Stimulated activated CD4-positive, alpha-beta T cell treated with anti-CD3 and anti-CD28 coated beads, TNF-alpha, amount 100 ng/mL, for 24 hours (primary cell): ENCODE data around the gene PIP5K1C.
"Not testable (repeated sequence)": the region's sequence is repeated elsewhere in the genome, so short reads cannot be mapped to it uniquely, and the experiment has no call there.

ENCODE experiments used
- DNase-seq, 3 experiments: peaks; one replicate each; pipeline ENCODE4 v3.0.0-alpha.2; 2020; ENCODE audit warnings: low read depth in 3 of 3

Gene PIP5K1C

DNA sequence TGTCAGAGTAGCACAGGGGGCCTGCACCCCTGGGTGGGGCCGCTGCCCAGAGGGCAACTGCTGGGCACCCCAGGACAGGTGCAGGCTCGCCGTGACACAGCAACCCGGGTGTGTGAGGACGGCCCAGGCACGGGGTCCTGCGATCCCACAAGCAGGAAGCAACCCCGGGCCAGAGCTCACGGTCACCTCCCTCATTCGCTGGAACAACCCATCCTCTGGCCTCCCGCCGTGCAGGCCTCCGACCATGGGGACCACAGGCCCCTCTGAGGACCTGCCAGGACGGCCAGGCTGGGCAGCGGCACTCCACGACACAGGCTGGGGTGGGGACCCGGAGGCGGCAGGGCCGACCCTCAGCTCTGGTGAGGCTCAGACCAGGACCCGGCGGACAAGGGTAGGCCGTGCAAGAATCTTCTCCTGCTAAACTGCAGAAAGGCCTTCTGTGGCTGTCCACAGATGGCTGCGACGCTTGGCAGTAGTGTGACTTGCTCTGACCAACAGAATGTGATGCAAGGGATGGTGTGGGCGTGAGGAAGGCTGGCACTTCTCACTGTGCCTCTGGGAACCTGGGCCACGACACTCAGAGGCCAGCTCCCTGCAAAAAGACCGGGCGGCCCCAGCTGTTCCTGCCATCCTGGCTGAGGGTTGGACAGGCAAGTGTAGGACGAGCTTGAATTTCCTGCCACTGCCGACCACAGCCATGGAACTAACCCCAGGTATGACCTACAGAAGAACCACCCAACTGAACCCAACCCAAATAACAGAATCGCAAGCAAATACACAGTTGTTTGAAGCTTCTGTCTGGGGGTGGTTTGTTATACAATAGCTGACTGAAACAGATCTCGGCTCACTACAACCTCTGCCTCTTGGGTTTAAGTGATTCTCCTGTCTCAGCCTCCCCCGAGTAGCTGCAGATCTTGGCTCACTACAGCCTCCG, 26.5 kb downstream of the PIP5K1C start:
- no peak for DNase-seq

DNA sequence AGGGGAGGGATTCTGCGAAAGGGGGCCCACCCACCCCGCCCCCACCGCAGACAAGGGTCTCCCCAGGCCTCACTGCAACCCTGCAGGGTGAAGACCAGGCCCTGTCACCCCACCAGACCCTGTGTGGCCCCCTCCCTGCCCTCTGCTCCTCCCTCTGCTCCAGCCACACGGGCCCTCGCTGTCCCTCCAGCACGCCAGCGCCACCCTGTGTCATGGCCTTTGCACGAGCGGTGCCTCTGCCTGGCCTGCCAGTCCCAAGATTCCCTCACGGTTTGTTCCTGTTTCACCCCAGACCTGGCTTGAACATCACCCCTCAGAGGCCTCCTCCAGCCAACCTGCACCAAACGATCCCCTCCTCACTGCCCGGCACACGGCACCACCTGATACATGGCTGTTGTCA, 27.3 kb downstream of the PIP5K1C start:
- no peak for DNase-seq

DNA sequence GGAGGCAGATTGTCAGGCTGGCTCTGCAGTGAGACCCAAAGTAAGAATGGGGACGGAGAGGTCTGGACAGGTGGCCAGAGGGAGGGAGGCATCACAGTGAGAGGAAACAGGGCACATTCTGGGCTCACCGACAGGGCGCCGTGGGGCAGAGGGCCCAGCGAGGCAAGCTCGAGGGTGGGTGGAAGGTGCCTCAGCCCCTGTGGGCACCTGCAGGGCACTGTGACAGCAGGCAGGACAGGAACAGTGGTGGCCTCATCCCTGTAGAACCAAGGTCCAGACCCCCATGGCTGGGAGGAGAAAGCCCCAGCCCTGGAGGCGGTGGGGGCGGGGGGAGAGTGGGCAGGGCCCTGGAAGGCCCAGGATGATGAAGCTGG, 27.7 kb downstream of the PIP5K1C start:
- no peak for DNase-seq

DNA sequence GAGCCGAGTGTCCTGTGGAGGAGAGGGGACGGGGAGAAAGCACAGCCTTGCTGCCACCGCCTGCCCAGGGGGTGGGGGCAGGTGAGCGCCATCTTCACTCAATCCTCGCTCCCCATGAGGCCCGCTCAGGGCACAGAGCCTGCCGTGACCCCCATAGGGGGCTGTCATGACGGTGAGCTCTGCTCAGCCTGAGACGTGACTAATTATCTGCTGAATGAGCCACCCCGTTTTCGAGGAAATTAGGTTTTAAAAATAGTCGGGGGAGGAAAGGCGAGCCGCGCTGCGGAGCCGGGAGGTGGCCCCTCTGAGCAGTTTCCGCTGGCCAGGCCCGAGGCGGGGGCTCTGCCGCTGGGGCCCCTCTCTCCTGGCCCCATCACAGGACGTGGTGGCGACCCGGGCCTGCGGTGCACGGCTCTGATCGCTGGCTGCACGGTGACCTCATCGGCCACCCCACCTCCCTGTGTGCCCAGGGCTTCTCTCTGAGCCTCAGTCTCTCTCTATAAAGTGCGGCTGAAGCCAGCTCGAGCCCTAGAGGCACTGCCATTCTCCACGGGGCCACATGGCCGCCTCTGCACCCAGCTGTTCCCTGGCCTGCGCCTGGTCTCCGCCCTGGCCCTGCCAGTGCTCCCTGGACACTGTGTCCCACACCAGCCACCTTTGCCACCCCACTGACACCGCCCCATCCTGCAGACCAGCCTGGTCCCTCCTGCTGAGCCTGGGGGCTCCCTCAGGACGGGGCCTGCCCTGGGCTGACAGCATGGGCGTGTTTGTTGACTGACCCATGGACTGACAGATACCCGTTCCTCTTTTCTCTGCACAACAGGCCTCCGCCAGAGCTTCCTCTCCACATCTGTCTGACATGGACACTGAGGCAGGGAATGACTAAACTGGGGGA, 28.3 kb downstream of the PIP5K1C start:
- peak in 1 of 3 experiments; percentile 32 for DNase-seq

DNA sequence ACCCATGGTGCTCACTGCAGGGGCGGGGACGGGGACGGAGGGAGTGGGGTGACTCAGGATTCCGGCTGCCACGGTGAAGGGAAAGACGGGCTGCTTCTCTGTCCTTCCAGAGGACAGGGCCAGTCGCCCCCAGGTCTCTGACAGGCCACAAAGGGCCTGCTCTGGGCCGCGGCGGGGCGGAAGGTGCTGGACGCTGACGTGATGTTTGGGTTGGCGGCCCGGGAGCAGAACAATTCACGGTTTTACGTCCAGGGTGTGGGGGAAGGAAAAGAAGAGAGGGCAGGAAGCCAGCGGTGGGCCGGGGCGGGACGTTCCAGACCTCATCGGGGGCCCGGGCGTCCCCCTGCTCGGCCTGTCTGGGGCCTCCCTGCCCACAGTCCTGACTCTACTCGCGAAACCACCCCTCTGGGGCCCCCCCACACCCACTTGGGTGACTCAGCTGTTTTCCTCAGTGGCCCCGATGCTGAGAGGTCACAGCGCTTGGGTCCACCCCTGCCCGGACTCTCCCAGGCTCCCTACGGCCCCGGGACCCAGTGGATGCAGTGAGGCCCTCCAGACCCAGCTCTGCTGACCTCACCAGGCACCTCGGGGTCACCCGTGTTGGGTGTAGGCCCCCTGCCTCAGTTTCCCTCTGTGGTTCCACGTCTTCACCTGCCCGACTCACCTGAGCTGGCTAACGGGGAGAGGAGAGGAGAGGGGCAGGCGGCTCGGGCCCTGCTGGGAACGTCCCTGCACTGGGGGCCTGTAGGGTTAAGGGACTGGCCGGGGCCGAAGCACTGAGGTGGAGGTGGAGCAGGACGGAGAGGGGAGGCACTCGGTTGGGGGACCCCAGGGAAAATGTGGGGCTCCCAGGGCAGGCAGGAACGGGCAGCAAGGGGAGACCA, 29.2 kb downstream of the PIP5K1C start:
- DNase-seq: peak in 1 of 3 experiments; percentile 46

DNA sequence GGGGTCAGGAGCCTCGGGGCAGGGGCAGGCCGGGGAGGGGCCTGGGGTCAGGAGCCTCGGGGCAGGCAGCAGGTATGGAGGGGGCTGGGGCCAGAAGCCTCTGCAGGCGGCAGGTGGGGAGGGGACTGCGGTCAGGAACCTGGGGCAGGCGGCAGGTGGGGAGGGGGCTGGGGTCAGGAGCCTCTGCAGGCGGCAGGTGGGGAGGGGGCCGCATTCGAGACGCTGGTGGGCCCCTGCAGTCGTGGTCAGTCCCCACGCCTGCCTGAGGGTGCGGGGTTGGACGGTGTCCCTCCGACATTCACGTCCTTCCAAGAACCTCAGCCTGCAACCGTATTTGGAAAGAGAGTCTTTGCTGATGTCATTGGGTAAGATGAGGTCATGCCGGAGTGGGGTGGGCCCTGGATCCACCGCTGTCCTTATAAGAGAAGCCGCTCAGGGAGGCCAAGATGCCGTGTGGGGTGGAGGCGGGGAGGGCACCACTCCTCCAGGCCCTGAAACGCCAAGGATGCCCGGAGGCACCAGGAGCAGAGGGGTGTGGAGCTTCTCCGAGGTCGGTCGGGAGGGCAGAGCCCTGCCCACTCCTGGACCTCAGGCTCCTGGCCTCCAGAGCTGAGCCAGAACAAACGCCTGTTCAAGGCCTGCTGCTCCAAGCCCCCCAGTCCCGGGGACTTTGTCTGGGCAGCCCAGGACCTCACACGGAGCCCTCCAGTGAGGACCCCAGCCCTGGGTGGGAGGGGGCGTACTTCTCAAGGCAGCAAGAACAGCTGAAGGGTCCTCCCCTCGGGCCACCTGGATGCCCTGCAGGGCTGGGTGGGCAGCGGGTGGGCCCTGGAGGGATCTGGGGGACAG, 30.1 kb downstream of the PIP5K1C start:
- DNase-seq: no peak

DNA sequence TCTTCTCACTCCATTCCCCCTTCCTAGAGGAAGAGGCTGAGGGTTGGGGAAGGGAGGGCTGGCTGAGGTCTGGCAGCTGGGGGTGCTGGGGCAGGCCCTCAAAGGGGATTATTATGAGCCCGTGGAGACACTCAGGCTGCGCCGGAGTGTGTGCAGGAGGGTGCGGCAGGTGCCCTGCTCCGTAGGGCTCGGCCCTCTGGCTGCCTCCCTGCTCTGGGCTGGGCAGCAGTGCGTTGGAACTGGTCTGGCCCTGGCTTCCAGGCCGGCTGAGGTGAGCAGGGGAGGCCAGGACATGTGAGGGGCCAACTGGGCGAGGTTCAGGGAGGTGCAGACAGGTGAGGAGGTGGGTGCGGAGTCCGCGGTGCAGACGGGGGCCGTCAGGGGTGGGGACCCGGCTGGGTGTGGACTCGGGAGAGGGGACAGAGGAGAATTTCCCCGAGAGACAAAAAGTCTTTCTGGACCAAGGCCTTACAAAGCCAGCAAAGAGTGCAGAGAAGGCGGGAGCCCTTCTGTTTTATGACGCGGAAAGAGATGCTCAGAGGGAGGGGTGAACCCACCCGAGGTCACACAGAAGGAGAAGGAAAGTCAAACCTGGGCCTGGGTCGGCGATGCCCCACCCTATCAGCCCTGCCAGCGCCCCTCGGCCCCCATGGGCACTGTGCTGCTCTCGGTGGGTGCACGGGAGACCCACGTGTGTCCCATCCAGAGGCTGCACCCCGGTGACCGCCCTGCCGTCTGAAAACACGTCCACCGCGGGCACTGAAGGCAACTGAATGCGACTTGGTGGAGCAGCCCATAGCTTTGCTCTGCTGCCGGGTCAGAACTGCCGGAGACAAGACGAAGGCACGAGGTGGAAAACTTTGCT, 31.0 kb downstream of the PIP5K1C start:
- DNase-seq: no peak

DNA sequence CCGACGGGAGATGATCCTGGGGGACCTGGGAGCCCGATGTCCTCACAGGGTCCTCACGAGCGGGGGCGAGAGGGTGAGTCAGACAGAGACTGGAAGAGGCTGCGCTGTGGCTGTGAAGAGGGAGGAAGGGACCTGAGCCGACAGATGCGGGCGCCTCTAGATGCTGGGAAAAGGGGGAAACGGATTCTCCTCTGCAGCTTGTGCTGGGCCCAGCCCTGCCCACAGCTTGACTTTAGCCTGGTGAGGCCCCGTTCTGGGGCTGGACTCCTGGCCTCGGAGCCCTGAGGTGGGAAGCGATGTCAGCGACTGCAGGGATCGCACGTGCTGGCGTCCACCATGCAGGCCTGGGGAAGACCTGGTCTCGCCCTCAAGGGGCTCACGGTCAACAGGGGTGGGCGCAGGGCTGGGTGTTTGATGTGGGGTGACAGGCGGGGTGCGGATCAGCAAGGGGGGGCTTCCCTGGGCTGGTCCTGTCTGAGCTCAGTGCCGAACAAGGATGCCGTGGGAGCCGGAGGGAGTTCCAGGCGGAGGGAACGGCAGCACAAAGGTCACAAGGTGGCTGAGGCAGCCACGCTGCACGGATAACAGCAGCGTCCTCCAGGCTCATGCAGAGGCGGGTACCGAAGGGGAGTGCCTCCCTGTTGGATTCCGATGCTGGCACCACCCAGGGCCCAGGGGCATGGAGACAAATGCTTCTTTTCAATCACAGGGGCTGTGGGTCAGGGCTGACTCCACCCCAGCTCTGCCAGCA, 31.8 kb downstream of the PIP5K1C start:
- no peak for DNase-seq

DNA sequence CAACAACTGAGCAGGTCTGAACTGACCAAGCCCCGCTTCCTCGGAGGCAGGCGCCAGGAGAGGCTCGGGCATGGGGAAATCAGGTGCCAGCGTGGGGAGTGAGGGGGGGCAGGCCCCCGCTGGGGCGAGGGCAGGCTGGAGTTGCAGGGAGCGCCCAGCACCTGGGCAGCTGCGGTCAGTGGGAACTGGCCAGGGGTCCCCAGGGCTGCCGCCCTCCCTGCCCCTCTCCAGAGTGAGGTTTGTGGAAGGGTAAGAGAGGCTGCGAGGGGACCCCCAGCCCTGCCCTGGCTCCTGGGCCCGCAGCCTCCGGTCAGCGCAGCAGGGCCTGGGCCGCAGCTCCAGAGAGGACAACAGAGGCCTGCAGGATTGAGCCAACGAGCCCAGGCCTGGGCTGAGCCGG, 32.5 kb downstream of the PIP5K1C start:
- DNase-seq: no peak

DNA sequence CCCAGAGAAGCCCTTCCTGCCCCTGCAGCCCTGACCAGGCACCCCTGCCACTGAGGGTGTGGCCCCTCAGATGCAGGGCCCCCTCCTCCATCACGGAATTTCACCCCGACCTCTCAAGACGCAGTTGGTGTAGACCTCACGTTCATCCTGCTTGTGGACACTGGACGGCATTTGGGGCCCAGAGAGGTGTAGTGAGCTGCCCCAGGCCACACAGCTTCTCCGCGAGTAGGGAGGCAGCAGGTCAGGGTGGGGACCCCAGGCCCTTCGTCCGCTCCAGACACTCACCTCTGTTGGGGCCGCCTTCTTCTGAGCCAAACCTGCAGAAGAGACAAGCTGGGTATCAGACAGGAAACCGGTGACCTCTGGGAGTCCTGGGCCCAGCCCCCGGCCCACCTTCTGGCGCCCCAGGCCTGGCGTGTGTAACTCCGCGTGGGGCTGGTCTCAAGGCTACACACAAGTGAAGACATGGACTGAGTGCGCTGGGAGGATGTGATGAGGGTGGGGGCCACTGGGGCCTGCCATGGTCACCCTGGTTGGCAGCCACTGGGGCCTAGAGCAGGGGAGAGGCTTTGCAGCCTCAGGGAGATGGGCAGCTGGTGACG, 33.1 kb downstream of the PIP5K1C start:
- no peak for DNase-seq

DNA sequence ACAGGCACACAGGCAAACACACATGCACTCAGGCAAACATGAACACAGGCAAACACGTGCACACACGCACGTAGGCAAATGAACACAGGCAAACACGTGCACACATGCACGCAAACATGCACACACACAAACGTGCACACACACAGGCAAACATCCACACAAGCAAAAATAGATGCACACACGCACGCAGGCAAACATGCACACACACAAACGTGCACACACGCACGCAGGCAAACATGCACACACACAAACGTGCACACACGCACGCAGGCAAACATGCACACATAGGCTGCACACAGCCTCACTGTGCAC, 33.8 kb downstream of the PIP5K1C start:
- not testable (repeated sequence) for DNase-seq

DNA sequence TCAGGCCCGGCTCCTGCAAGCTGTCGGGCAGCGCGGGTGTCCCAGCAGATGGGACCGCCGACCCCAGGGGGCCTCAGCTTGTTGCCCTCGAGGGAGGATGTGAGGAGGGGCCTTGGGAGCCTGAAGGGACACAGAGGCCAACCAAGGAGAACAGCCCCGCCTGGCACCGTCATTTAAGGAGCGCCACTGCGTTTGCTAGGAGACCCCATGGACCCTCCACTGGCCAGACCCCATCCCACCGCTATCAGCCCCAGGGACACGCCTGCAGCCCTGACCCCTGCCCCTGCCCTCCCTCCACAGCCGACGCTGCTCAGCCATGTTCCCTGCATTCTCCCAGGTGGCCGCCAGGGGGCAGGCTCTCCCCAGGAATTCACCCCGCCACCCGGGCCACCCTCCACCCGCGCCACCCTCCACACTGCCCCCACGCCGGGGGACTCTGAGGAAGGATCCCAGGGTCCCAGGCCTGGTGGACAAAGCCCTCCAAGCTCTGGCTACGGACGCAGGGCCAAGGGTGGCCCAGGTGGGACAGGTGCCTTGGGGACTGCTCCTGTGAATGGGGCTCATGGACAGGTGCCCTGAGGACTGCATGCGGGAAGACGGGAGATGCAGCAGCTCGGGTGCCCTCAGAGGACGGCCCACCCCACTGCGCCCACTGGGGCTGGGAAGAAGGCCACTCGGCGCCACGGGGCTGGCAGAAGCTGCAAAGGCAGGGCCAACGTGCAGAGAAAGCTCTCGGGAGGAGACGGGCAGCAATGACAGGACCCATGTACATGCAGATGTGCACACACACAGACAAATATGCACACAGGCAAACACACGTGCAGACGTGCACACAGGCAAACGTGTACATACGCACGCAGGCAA, 34.4 kb downstream of the PIP5K1C start:
- peak; percentile 50 to 68 (median 62) for DNase-seq

DNA sequence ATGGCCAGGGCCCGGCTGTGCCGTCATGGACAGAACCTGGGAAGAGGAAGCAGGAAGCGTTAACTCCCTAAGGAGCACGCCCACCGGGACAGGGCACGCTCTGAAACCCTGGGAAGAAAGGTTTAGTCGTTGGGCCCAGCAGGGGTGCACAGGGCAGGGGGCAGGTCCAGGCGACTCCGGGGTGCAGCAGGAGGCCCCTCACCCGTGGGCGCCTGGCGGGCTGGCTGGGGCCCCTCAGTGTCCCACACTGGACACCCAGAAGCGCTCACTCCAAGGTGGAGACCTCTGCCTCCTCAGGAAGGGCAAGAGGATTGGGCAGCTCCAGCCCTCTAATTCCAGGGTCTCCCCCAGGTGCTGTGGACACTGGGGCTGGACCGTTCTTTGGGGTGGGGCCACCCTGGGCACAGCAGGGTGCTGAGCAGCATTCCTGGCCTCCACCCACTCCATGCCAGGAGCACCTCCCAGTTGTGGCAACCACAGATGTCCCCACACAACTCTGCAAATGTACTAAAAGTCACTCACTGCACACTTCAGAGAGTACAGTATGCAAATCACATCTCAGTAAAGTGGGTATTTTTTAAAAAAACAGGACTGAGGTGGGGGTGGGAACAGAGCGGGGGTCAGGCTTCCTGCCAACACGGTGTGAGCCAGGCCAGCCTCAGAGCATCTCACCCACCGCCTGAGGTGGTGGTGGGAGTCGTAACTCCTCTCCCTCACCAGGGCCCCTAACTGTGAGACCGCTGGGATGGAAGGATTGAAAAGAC, 35.2 kb downstream of the PIP5K1C start:
- DNase-seq: no peak

DNA sequence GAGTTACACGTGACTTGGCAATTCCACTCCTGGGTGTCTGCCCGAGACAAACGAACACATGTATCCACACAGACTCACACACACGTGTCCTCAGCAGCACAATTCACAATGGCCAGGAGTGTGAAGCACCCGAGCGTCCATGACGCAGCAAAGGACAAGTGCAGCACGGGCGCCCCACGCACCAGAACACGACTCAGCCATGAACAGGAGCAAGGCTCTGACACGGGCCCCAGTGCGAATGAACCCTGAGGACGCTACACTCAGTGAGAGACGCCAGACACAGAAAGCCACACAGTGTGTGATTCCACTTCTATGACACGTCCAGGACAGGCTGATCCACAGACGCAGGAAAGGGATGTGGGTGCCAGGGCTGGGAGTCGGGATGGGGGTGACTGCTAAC, 36.4 kb downstream of the PIP5K1C start:
- no peak for DNase-seq

DNA sequence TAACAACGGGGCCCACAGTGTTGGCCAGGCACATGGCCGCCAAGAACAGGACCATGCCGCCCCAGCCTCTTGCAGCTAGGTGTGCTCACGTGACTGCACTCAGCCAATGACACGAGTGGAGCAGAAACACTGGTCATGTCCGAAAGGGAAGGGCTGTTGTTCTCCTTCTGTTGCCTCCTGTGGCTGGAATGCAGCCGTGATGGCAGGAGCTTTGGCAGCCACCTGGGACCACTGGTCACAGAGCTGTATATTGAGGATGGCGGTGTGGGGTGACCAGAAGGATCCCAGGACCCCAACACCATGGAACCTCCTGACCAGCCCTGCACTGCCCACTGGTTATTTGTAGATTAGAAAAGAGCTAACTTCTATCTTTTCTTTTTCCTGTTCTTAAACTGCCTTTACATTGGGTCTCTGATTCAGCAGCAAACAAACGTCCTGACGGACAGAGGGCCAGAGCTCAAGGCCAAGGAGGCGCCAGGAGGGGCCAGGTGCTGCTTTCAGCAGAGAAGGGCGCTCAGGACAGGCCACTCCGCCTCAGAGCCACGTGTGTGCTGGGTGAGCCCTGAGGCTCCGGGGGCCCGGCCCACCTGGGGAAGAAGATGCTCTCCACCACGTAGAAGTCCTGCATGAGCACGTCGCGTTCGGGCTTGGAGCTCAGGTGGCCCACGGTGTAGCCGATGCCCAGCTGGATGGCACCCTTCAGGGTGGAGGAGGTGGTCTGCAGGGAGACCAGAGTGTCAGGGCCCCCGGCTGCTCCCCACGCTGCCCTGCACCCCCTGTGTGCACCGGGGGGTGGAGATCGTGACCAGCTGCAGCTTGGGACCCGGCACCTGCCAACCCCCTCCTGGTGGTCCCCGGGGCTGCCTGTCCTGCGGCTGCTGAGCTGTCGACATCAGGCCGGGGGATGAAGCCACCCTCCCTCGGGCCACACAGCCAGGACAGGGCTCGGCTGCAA, 38.7 kb downstream of the PIP5K1C start:
- no peak for DNase-seq
